GM18870 (cell line): ENCODE results near the gene SPACA6.

ENCODE experiments used
- ATAC-seq: cut with Tn5 transposase; IDR thresholded peaks from one replicate; pipeline ENCODE4 v1.9.1; 2021; ENCODE audit warnings: moderate library complexity; ENCODE audit not compliant: unreplicated experiment

SPACA6 gene

DNA sequence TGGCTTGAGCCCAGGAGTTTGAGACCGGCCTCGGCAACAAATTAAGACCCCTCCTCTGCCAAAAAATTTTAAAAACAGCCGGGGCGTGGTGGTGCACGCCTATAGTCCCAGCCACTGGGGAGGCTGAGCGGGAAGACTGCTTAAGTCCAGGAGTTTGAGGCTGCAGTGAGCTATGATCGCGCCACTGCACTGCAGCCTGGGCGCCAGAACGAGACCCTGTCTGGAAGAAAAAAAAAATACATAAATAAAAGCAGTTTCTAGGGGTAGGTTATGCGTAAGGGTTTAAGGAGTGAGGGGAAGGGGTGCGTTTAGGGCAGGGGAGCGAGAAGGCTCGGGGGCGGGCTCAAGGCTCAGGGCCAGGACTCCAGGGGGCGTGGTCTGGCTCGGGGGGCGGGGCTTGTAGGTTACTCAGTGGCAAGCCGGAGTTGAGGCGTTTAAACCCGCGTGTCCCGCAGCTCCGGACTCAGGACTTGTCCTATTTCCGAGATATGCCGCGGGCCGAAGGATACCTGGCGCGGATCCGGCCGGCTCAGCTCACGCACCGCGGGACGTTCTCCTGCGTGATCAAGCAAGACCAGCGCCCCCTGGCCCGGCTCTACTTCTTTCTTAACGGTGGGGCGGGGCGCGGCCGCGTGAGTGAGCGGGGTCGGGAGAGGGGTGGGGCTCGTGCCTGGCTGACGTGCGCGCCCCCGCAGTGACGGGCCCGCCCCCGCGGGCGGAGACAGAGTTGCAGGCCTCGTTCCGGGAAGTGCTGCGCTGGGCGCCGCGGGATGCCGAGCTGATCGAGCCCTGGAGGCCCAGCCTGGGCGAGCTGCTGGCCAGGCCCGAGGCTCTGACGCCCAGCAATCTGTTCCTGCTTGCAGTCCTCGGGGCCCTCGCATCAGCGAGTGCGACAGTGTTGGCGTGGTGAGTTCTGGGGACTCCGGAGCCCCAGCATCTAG is 10.7 kb downstream of the SPACA6 start:
- peak; percentile 55 for ATAC-seq

DNA sequence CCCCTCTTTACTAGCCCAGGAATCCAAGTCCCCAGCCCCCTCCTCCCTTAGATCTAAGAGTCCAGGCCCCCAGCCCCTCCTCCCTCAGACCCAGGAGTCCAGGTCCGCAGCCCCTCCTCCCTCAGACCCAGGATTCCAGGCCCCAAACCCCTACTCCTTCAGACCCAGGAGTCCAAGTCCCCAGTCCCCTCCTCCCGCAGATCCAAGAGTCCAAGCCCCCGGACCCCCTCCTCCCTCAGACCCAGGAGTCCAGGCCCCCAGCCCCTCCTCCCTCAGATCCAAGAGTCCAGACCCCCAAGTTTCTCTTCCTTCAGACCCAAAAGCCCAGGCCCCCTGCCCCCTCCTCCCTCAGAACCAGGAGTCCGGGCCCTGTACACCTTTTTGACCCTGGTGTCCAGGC is 11.5 kb downstream of the SPACA6 start:
- no peak for ATAC-seq

DNA sequence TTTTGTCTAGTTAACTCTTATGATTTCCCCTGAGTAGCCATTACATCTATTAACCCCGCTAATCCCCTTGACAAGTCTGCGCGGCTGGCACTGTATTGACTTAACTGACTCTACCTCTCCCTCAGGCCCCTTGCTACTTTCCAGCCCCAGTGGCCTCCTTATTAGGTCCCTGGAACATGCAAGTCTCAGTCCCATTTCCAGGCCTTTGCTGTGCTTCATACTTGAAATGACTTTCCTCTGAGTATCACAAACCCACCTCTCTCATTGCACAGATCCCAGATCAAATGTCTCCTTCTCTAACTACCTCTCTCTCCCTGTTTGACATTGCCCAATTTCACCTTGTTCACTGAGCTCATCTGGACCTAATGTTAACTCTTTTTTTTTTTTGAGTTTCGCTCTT is 13.2 kb downstream of the SPACA6 start:
- ATAC-seq, result no peak

DNA sequence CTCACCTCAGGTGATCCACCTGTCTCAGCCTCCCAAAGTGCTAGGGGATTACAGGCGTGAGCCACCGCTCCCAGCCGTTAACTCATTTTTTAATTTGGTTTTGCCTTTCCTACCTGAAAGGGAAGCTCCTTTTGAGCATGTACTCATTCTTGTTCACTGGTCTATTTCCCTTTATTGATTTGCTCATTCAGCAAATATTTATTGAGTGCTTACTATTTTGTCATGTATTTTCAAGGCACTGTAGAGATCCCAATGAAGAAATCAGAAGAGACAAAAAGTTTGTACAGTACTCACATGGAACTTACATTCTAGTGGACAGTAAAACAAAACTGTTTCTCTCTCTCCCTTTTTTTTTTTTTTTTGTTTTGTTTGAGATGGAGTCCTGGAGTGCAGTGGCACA is 13.8 kb downstream of the SPACA6 start:
- no peak for ATAC-seq

DNA sequence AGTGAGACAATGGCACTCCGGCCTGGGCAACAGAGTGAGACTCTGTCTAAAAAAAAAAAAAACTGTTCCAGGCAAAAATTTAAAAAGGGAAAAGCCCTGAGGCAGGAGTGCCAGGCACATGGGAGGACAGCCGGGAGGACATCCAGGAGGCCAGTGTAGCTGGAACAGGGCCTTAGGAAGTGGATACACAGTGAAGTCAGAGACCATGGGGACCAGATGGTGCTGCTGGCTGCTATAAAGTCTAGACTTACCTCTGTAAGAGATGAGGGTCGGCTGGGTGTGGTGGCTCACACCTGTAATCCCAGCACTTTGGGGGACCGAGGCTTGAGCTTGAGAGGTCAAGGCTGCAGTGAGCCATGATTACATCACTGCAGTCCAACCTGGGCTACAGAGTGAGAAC is 15.7 kb downstream of the SPACA6 start:
- ATAC-seq, result no peak

DNA sequence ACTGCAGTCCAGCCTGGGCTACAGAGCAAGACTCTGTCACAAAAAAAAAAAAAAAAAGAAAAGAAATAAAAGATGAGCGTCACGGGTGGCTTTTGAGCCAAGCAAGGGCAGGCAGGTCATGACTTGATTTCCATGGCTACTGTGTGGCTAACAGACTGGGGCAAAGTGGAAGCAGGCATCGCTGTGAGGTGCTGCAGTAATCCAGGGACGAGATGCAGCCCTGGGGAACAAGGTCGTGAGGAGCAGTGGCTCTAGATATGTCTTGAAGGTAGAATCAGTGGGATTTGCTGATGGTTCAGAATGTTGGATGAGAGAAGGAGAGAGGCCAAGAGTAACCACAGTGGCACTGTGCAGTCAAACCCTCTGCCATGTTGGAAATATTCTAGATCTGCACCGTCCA is 16.4 kb downstream of the SPACA6 start:
- no peak for ATAC-seq

DNA sequence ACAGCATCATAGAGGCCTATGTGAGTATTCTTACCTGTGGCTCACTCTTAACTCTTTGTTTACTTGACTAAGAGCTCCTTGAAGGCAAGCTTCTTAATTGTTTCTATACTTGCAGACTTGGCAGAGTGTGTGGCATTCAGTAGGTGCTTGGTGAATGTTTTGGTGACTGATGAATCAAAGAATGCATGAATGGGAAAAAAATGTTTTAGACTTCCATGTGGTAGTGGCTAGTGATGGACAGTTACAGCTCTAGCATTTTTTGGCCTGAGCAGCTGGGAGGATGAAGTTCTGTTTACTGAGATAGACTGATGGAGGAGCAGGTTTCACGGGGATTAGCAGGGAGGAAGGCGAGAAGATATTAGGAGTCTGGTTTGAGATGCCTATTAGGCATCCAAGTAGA is 17.0 kb downstream of the SPACA6 start:
- no peak for ATAC-seq

DNA sequence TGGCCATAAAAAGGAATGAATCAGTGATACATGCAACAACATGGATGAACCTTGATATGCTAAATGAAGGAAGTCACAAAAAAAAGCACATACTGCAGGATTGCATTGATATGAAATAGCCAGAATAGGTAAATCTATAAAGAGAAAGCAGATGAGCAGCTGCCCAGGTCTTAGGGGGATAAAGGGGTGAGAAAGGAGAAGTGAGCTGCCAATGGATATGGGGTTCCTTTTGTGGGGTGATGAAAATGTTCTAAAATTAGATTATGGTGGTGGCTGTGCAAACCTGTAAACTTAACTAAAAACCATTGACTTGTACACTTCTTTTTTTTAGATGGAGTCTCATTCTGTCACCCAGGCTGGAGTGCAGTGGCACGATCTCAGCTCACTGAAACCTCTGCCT is 18.6 kb downstream of the SPACA6 start:
- ATAC-seq, result no peak

DNA sequence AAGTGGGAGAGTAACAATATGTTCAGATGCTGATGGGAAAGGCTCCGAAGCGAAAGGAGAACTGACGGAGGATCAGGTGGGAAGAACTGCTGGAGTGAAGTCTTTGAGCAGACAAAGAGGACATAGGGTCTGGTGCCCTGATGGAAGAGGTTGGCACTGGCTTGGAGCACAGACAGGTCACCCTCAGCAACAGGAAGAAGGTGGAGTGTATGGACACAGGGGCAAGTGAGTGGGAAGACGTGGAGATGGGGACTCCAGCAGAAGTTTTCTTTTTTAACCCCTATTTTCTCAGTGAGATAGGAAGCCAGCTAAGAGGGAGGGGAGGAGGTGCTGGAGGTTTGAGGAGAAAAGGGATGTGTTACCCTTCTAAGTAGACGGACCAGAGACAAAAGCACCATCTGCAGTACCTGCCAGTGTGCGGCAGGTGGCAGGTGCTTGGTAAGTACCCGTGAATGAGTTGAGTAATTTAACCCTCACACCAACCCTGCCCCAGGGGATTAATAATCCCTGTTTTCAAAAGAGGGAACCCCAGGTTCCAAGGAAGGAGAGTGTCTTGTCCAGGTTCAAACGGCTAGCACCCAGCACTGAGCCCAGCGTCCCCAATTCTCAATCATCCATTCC is 19.4 kb downstream of the SPACA6 start:
- no peak for ATAC-seq

DNA sequence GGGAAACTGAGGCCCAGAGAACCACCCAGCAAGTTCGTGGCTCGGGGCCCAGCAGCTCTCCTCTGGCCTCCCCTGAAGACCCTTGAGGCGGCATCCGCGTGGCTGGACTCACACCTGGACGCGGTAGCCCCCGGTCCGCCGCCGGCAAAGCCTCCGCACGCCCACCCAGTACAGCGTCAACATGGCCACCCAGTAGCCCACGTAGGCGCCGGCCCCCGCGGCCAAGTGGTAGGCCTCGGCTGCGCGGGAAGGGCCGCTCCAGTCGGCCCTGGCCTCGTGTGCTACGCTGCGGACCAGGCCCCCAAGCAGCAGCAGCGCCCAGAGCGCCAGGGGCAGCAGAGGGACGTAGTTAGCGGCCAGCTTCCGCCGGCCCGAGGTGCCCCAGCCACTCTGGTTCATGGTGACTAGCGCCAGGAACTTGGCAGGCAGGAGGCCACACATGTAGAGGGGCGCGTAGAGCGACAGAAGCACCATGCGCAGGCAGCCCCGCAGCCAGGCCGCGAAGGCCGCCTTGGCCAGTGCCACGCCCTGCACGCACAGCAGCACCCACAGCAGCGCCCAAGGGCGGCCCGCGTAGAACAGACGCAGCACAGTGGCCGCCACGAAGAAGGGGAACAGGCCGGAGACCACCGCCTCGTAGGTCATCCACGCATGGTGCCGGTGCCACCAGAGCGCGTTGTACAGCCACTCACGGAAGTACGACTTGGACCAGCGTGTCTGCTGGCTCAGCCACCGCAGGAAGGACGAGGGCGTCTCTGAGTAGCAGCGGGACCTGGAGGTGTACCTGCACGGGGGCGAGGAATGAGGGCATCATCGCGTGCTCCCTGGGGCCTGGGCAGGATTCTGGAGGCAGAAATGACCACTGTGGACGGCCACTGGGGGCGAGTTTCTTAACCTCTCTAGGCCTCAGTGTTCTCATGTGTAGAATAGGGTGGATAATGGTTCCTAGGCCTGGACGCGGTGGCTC is 20.5 kb downstream of the SPACA6 start:
- no peak for ATAC-seq

DNA sequence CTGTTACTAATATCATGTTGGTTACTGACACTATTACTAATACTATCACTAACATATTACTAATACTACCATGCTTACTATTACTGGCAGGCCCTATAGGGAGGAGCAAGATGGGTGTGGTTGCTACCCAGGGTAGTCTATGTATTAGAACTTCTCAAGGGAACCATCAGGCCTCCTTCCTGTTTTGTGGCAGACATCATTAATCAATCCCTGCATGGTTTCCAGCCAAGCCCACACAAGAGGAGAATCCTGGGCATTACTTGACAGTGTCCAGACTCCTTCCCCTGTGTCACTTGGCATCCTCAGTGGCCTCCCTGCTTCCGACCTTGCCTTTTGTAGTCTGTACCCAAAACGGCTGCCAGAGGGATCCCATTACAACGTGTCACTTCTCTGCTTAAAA is 21.7 kb downstream of the SPACA6 start:
- no peak for ATAC-seq

DNA sequence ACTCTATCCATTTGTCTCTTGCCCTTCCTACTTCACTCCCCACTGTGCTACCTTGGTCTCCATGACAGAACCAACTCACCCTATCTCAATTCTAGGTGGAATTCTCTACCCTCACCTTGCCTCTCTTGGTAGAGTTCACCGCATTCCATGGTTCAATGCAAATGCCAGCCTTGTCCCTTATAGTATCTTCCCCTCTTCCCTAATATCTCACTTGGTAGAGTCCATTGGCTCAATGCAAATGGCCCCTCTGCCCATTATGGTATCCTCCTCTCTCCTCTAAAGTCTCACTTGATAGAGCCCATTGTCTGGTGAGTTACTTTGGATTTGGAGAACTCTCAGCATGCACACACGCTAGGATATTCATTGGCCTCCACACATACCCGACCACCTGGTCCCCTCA is 22.7 kb downstream of the SPACA6 start:
- ATAC-seq, result no peak

DNA sequence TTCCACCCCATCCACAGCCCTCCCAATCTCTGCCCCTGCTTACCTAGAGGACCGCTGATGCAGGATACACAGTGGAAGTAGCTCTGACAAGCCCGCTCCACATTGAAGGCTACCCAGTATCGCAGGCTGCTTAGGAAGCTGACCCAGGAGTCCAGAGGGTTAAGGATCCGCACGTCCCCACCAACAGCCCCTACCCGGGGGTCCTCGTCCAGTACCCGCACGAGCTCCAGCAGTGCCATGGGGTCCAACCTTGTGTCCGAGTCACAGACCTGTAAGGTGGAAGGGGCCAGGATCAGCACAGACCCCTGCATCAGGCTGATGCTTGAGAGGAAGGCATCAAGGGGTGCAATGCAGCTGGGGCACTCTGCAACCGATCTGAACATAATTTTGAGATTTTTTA is 23.8 kb downstream of the SPACA6 start:
- ATAC-seq, result no peak

DNA sequence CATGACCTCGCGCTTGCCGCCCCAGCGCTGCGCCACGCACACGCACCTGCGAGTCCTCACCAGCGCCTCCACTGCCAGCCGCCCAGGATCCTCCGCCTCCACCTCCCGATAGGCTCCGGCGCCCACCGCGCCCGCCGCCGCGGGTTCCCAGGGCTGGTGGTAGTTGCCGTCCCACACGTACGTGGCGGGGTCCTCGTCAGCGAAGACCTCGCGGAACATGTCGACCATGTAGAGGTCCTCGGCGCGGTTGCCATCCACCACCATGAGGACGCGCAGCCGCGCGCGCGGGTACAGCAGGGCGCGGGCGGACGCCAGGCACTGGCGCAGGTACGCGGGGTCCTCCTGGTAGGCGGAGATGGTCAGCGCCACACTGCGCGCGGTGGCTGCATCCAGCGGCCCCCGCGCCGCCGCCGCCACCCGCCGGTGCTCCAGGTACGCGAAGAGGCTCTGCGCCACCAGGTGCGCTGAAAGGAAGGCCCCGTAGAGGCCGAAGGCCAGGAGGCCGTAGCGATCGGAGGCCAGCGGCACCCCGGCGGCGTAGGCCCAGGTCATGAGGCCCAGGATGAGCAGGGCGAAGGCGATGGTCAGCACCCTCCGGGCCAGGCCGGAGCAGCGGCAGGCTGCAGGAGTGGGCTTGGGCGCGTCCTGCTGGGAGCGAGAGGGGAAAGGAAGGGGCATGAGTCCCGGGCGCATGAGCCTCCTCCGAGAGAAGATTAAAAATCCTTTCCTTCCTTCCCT is 26.3 kb downstream of the SPACA6 start:
- ATAC-seq, result no peak

DNA sequence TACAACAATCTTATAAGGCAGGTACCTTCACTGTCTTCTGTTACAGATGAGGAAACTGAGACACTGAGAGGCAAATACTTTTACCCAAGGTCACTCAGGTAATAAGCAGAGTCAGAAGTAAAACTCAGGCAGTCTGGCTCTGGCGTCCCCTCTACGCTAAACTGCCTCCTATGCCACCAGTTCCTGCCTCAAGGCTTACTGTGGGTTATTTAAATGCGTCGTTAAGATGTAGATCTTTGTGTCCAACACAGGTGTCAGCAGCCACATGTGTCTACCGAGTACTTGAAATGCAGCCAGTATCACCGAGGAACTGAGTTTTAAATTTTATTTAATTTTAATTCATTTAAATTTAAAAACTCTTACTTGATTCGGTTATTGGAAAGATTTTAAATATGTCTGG is 28.8 kb downstream of the SPACA6 start:
- no peak for ATAC-seq

DNA sequence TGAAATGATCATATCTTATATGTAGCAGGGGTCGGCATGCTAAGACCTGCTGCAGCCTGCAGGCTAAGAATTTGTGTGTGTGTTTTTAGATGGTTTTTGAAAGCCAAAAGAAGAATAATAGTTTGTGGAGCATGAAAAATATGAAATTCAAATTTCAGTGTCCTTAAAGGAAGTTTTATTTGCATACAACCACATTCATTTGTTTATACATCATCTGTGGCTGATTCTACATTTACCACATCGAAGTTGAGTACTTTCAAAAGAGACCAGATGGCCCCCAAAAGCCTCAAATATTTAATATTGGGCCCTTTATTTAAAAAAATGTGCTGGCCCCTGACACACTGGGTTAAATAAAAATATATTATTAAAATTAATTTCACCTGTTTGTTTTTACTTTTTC is 29.4 kb downstream of the SPACA6 start:
- no peak for ATAC-seq

DNA sequence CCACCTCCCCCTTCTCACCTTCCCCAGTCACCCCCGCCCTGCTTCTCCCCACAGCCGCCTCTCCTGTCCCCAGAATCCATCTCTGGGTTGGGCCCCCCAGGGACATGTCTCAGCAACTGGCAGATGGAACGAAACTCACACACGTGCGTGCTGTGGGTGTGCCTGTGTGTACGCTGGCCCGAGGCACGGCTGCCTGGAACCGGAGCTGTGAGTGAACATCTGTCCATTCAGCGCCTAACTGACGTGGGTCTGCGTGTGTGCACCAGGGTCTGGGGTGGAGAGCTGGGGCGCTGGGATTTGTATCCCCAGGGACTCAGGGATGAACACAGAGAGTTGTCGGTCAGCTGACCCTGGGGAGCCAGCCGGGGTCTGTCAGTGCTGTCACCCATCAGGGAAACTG is 31.4 kb downstream of the SPACA6 start:
- no peak for ATAC-seq

DNA sequence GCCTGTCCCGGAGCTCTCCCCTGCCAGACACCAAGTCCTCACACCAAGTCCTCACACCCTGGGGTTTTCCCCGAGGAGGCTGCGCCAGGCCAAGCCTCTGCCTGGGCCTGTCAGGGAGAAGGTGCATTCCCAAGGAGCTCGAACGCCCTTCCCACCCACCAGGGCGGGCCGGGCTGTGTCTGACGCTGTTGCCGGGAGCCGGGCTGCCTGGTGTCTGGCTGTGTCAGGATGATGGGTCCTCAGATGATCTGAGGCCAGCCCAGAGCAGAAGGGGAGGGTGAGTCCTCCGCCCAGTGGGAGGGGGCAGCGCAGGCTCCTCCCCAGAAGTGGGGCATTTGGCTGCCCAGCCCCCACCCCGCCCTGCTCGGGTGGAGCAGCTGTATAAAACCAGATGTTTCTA is 32.9 kb downstream of the SPACA6 start:
- no peak for ATAC-seq

DNA sequence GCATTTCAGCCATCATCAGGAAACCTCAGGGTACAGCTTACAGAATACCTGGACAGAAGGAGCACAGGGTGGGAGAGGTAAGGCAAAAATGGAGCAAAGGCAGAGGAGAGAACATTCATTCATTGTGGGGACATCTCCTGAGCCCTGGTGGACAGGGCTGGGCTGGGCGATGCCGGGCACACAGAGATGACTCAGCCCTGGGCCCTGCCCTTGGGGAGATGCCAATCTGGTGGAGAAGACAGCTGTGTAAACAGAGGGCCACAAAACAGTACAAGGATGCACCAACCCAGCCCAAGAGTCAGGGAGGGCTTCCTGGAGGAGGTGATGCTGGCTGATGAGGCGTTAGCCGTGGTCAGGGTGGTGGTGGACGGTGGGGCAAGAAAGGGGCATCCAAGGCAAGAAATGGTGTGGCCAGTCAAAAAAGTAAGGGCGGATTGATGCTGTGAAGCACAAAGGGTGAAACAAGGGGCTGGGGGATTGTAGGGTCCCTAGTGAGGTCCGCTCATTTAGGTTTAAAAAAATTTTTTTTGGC is 34.3 kb downstream of the SPACA6 start:
- no peak for ATAC-seq

DNA sequence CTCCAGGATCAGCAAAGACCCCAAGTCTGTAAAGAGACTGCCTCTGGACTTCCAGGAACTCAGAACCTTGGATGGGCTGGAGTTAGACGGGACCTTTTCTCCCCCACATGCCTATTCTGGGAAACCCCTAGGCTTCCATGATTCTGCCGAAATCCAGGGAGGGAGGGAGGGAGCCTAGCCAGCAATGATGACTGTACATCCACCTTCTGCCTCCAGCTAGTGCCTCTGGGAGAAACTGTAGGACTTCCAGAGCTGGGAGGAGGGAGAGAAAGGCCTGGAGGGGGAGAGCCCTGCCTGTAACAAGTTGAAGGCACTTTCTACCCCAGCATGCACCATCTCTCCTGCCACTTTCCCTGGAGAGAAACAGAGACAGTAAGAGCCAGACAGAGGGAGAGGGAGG is 36.7 kb downstream of the SPACA6 start:
- ATAC-seq, result no peak
